H1 (cell line): ENCODE data around the gene PNCK. TPM values are rescaled to one million over a fixed set of nuclear protein-coding genes. Genes with fewer than 3 reads are reported as not detected.
"Not testable (repeated sequence)": the region's sequence is repeated elsewhere in the genome, so short reads cannot be mapped to it uniquely, and the experiment has no call there.

Experiments used
- CTCF ChIA-PET: fragments of 300-600 bp; sonication (Branson Sonifier 250); formaldehyde crosslinking; loops from one replicate; lab custom pipeline; 2021; ENCODE audit not compliant: partially characterized antibody; lab: Charles Lee
- POLR2A ChIA-PET: fragments of 300-600 bp; sonication (Branson Sonifier 250); formaldehyde crosslinking; loops from one replicate; lab custom pipeline; 2021; ENCODE audit warnings: inconsistent platforms; ENCODE audit not compliant: partially characterized antibody; lab: Charles Lee
- DNase-seq, 2 experiments: peaks; one replicate each; pipeline versions ENCODE4 v3.0.0 to v3.0.0-alpha.2; 2010 to 2022; ENCODE audit warnings: low spot score in 2 of 2, low read depth in 1 of 2, mixed read lengths in 1 of 2
- FAIRE-seq: peaks from 2 replicates; lab custom pipeline; 2011; peaks lifted over from hg19 to GRCh38; lab: Jason Lieb, UNC
- H2AFZ ChIP-seq: 2 replicates; pipeline ENCODE4 v1.8.1; 2012; ENCODE audit warnings: low read length, inconsistent platforms
- H2AK5ac ChIP-seq: 2 replicates; pipeline ENCODE4 v1.6.1; 2013; ENCODE audit warnings: low read depth, low read length
- H2BK120ac ChIP-seq: replicated peaks from 2 replicates; pipeline ENCODE3; 2013; ENCODE audit warnings: low read depth, low read length, inconsistent platforms
- H2BK12ac ChIP-seq: 2 replicates; pipeline ENCODE4 v1.6.1; 2013; ENCODE audit warnings: low read depth, low read length
- H2BK15ac ChIP-seq: 2 replicates; pipeline ENCODE4 v1.6.1; 2013; ENCODE audit warnings: low read length
- H2BK20ac ChIP-seq: 2 replicates; pipeline ENCODE4 v1.6.1; 2013; ENCODE audit warnings: low read length
- H2BK5ac ChIP-seq: 2 replicates; pipeline ENCODE4 v1.6.1; 2013; ENCODE audit warnings: low read depth, low read length
- H3K14ac ChIP-seq: 2 replicates; pipeline ENCODE4 v1.6.1; 2013; ENCODE audit warnings: inconsistent platforms; ENCODE audit not compliant: insufficient read length
- H3K18ac ChIP-seq: 2 replicates; pipeline ENCODE4 v1.6.1; 2013; ENCODE audit warnings: low read length; ENCODE audit errors: extremely low read depth
- H3K23ac ChIP-seq: 2 replicates; pipeline ENCODE4 v1.6.1; 2013; ENCODE audit warnings: inconsistent platforms; ENCODE audit not compliant: insufficient read length
- H3K23me2 ChIP-seq: 2 replicates; pipeline ENCODE4 v1.6.1; 2013; ENCODE audit warnings: low read depth, low read length
- H3K27ac ChIP-seq: 2 replicates; pipeline ENCODE4 v1.6.1; 2011; ENCODE audit warnings: low read depth, low read length, inconsistent platforms
- H3K27me3 ChIP-seq, 4 experiments: replicated peaks in 1 of 4; 1 replicate in 1 of 4; 2 replicates in 3 of 4; pipeline versions ENCODE4 v1.6.1 to v1.8.1; 2011 to 2013; ENCODE audit warnings: low read length in 3 of 4, mild to moderate bottlenecking in 3 of 4, inconsistent platforms in 2 of 4, mixed read lengths in 2 of 4, moderate library complexity in 1 of 4; ENCODE audit not compliant: control insufficient read depth in 3 of 4, insufficient read depth in 3 of 4; ENCODE audit errors: extremely low read depth in 1 of 4
- H3K36me3 ChIP-seq, 4 experiments: 2 replicates each; pipeline versions ENCODE4 v1.6.1 to v1.8.1; 2011 to 2013; ENCODE audit warnings: mild to moderate bottlenecking in 4 of 4, low read length in 3 of 4, moderate library complexity in 2 of 4, control low read depth in 1 of 4, inconsistent platforms in 1 of 4; ENCODE audit not compliant: insufficient read depth in 4 of 4, control insufficient read depth in 2 of 4
- H3K4ac ChIP-seq: replicated peaks from 2 replicates; pipeline ENCODE3; 2013; ENCODE audit warnings: low read length, low read depth, mixed read lengths, inconsistent platforms; ENCODE audit not compliant: insufficient read length
- H3K4me1 ChIP-seq, 4 experiments: replicated peaks in 1 of 4; 1 replicate in 1 of 4; 2 replicates in 3 of 4; pipeline versions ENCODE4 v1.6.1 to v1.8.1; 2011 to 2013; ENCODE audit warnings: low read length in 3 of 4, inconsistent platforms in 2 of 4, mixed read lengths in 1 of 4; ENCODE audit not compliant: insufficient read depth in 4 of 4, control insufficient read depth in 3 of 4
- H3K4me2 ChIP-seq, 2 experiments: 2 replicates each; pipeline versions ENCODE4 v1.6.1 to v1.8.1; 2011 to 2013; ENCODE audit warnings: low read depth in 2 of 2, low read length in 2 of 2, control low read depth in 1 of 2, inconsistent platforms in 1 of 2, mild to moderate bottlenecking in 1 of 2; ENCODE audit not compliant: insufficient read depth in 1 of 2
- H3K4me3 ChIP-seq, 4 experiments: fragments of 200-600, 300-600 bp in 1 of 4; sonication (generic), shearing (Covaris generic), sonication (Bioruptor Twin) in 1 of 4; 2 replicates each; pipeline versions ENCODE4 v1.5.1 to v1.8.1; 2011 to 2016; ENCODE audit warnings: low read length in 4 of 4, low read depth in 3 of 4, control low read depth in 2 of 4, inconsistent platforms in 2 of 4, mild to moderate bottlenecking in 2 of 4, mixed read lengths in 1 of 4, moderate library complexity in 1 of 4; ENCODE audit not compliant: insufficient read depth in 2 of 4; ENCODE audit errors: extremely low read depth in 1 of 4
- H3K56ac ChIP-seq: replicated peaks from 2 replicates; pipeline ENCODE3; 2013; ENCODE audit warnings: low read depth, mild to moderate bottlenecking, mixed read lengths, low read length, inconsistent platforms; ENCODE audit not compliant: insufficient read length
- H3K79me1 ChIP-seq: 2 replicates; pipeline ENCODE4 v1.6.1; 2013; ENCODE audit warnings: low read depth, low read length, control low read depth
- H3K79me2 ChIP-seq, 2 experiments: 2 replicates each; pipeline versions ENCODE4 v1.6.1 to v1.8.1; 2012 to 2013; ENCODE audit warnings: low read length in 2 of 2, mild to moderate bottlenecking in 2 of 2, inconsistent platforms in 1 of 2; ENCODE audit not compliant: insufficient read depth in 2 of 2, control insufficient read depth in 1 of 2
- H3K9ac ChIP-seq, 4 experiments: replicated peaks in 1 of 4; 1 replicate in 1 of 4; 2 replicates in 3 of 4; pipeline versions ENCODE4 v1.6.1 to v1.8.1; 2011 to 2013; ENCODE audit warnings: low read depth in 3 of 4, low read length in 3 of 4, control low read depth in 2 of 4, mild to moderate bottlenecking in 2 of 4, moderate library complexity in 2 of 4, inconsistent platforms in 1 of 4; ENCODE audit errors: extremely low read depth in 1 of 4
- H3K9me3 ChIP-seq, 2 experiments: 2 replicates each; pipeline versions ENCODE4 v1.6.1 to v1.8.1; 2012 to 2013; ENCODE audit warnings: mild to moderate bottlenecking in 2 of 2, moderate library complexity in 2 of 2, control low read depth in 1 of 2, inconsistent platforms in 1 of 2, low read depth in 1 of 2, low read length in 1 of 2, mixed read lengths in 1 of 2; ENCODE audit not compliant: insufficient read depth in 2 of 2
- H4K20me1 ChIP-seq, 2 experiments: replicated peaks in 1 of 2; 2 replicates each; pipeline versions ENCODE3 to v1.8.1; 2011 to 2013; ENCODE audit warnings: inconsistent platforms in 2 of 2, low read length in 2 of 2, mild to moderate bottlenecking in 1 of 2; ENCODE audit not compliant: insufficient read depth in 2 of 2, control insufficient read depth in 1 of 2
- H4K5ac ChIP-seq: 2 replicates; pipeline ENCODE4 v1.6.1; 2013; ENCODE audit warnings: low read length, low read depth, mixed read lengths, inconsistent platforms; ENCODE audit not compliant: insufficient read length
- H4K8ac ChIP-seq: 2 replicates; pipeline ENCODE4 v1.8.0; 2013; ENCODE audit warnings: mild to moderate bottlenecking, moderate library complexity, low read length, inconsistent platforms; ENCODE audit not compliant: insufficient read depth; ENCODE audit errors: extremely low read depth
- H4K91ac ChIP-seq: replicated peaks from 2 replicates; pipeline ENCODE3; 2013; ENCODE audit warnings: low read length, mixed read lengths, inconsistent platforms; ENCODE audit not compliant: insufficient read length
- WGBS, 2 experiments: shearing (Covaris generic) in 1 of 2; methylation state at CpG; one replicate each; pipeline versions ENCODE4 v1.1.6 to v1.1.7; 2013 to 2015; ENCODE audit warnings: low lambda C conversion rate in 2 of 2, mixed read lengths in 2 of 2, inconsistent platforms in 1 of 2, low coverage in 1 of 2, missing lambda C conversion rate in 1 of 2; ENCODE audit not compliant: insufficient replicate concordance in 2 of 2, insufficient coverage in 1 of 2, insufficient read length in 1 of 2; ENCODE audit errors: extremely low coverage in 1 of 2, missing lambda C conversion rate in 1 of 2; 5-methylcytosine and 5-hydroxymethylcytosine counted together
- polyA plus RNA-seq, 7 experiments: library from polyadenylated mRNA; depleted of rRNA in 3 of 7; stranded (reverse) in 5 of 7; unstranded in 2 of 7; fragments of >200 nt in 5 of 7; fragments of 200-250 nt in 2 of 7; gene quantifications; 1 replicate in 5 of 7; 2 replicates in 1 of 7; 4 replicates in 1 of 7; pipeline versions ENCODE4 v1.2.1 to v1.2.3, GENCODE V29; 2011 to 2013; ENCODE audit warnings: missing spikeins in 2 of 7, mixed read lengths in 2 of 7
- total RNA-seq: library from RNA; stranded (reverse); fragmentation: NEBNext Ultra II Directional; extraction: Animal tissue kit (Norgen Biotek cat#: 25700); gene quantifications from 2 replicates; pipeline ENCODE4 v1.2.1, GENCODE V29; 2021

The PNCK gene
- total and polyA plus RNA-seq, 2 of the 8 experiments (the other 6 are each of a cell fraction or from before 2014, with no cell fraction given), result 6.2 to 6.3 TPM

DNA sequence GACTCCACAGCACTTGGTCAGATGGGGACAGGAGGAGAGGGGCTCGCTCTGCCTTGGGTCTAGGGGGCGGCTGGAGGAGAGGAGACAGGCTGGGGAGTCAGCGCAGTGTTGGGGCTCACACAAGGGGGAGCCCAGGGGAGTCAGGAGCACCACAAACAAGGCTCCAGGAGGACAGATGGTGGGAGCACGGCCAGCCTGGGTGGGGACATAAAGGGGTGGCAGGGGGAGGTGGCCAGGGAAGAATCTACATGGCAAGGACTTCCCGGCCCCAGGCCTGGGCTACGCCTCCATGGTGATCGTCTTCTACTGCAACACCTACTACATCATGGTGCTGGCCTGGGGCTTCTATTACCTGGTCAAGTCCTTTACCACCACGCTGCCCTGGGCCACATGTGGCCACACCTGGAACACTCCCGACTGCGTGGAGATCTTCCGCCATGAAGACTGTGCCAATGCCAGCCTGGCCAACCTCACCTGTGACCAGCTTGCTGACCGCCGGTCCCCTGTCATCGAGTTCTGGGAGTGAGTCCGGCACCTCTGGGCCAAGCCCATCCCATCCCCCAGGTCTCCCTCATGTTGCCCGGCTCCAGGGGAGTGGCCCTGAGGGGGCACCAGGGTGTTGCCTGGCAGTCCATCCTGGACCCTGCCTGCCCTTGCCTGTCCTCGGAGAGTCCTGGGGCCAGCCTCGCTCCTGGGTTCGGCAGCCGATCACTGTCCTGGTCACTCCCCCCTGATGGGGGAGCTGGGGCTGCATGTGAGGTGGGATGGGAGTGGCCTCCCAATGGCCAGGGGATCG, 17.6 kb upstream of the PNCK start:
- H3K56ac ChIP-seq, DNase-seq, H3K23me2 ChIP-seq, H3K4me3 ChIP-seq, H2AK5ac ChIP-seq, H3K4me2 ChIP-seq, H4K91ac ChIP-seq, H4K20me1 ChIP-seq, H4K8ac ChIP-seq, H2BK12ac ChIP-seq, H3K18ac ChIP-seq, H3K27me3 ChIP-seq, H2AFZ ChIP-seq, H3K9me3 ChIP-seq, FAIRE-seq, H3K9ac ChIP-seq, CTCF ChIA-PET, H3K4ac ChIP-seq, H3K27ac ChIP-seq, H2BK20ac ChIP-seq, POLR2A ChIA-PET, H4K5ac ChIP-seq, H2BK120ac ChIP-seq, H3K14ac ChIP-seq, H2BK15ac ChIP-seq, H3K79me1 ChIP-seq, H3K23ac ChIP-seq, H2BK5ac ChIP-seq: not testable (repeated sequence)
- Histone ChIP-seq H3K79me2 (peaks cover 0 to 13% of the 10 kb centered on the region in 2 experiments; a peak in 3 of 4 replicates), H3K36me3 (peaks cover 0 to 44% (median 11%) of the 10 kb centered on the region in 4 experiments; a peak in 5 of 8 replicates), H3K4me1 (peaks cover 0 to 17% (median 5%) of the 10 kb centered on the region in 4 experiments; a peak in 6 of 7 replicates)
- WGBS, 2 experiments, result 97% methylated on average over 5 of the region's 21 CpGs; no CpG with 5 or more reads in 1 of the 2 experiments
